HCT116 (cell line): ENCODE results near the gene PPP2R5A. TPM values are rescaled to one million over a fixed set of nuclear protein-coding genes. Genes with fewer than 3 reads are reported as not detected.

Experiments
- ATAC-seq: fragments of 200-7000 bp; cut with Tn5 transposase; 2 replicates; pipeline ENCODE4 v1.9.1; 2020; ENCODE audit warnings: mild to moderate bottlenecking, moderate library complexity
- BruUV-seq: library from RNA; stranded (reverse); fragments of 400-500 nt; replicated peaks from 2 replicates; lab custom pipeline; 2021; lab: Mats Ljungman, UMichigan
- CTCF ChIA-PET: fragments of 300-600 bp; sonication (Branson Sonifier 250); formaldehyde crosslinking; loops from one replicate; lab custom pipeline; 2021; ENCODE audit warnings: antibody characterized with exemption; lab: Charles Lee
- POLR2A ChIA-PET: fragments of 300-600, 350-600 bp; sonication (Branson Sonifier 250); formaldehyde crosslinking; loops from one replicate; lab custom pipeline; 2021; ENCODE audit warnings: antibody characterized with exemption; lab: Charles Lee
- RAD21 ChIA-PET, 2 experiments: fragments of 300-600 bp; sonication (Branson Sonifier 250); formaldehyde crosslinking; loops; one replicate each; lab custom pipeline; 2023; ENCODE audit warnings: low total read pairs in 2 of 2; ENCODE audit not compliant: uncharacterized antibody in 2 of 2, unreplicated experiment in 2 of 2, low non-redundant PET in 1 of 2; lab: Charles Lee
- DNase-seq: peaks from one replicate; pipeline ENCODE4 v3.0.0-alpha.2; 2010; ENCODE audit warnings: low read depth, low spot score
- H2AFZ ChIP-seq: fragments of 200-600 bp; shearing (Covaris generic), sonication (generic); 2 replicates; pipeline ENCODE4 v1.6.1; 2017; ENCODE audit warnings: low read depth, mixed run types, mixed read lengths, antibody characterized with exemption, low read length; ENCODE audit not compliant: poor library complexity, severe bottlenecking
- H3K27ac ChIP-seq: 2 replicates; pipeline ENCODE4 v1.5.1; 2012; ENCODE audit warnings: low read depth, low read length
- H3K27me3 ChIP-seq: fragments of 200-600 bp; sonication (generic); 2 replicates; pipeline ENCODE4 v1.6.1; 2016; ENCODE audit warnings: mixed run types, low read length, mixed read lengths; ENCODE audit not compliant: insufficient read depth
- H3K36me3 ChIP-seq, 2 experiments: fragments of 200-500 bp in 1 of 2; fragments of 200-600 bp in 1 of 2; sonication (Bioruptor generic) in 1 of 2; sonication (generic) in 1 of 2; 2 replicates each; pipeline versions ENCODE4 v1.5.1 to v1.6.1; 2014 to 2016; ENCODE audit warnings: low read length in 2 of 2, inconsistent platforms in 1 of 2, mixed read lengths in 1 of 2, mixed run types in 1 of 2; ENCODE audit not compliant: insufficient read depth in 2 of 2, control insufficient read depth in 1 of 2
- H3K4me1 ChIP-seq, 2 experiments: fragments of 200-600 bp in 1 of 2; sonication (generic) in 1 of 2; 2 replicates each; pipeline versions ENCODE4 v1.5.1 to v1.6.1; 2012 to 2017; ENCODE audit warnings: low read length in 2 of 2, inconsistent platforms in 1 of 2, mild to moderate bottlenecking in 1 of 2, mixed read lengths in 1 of 2, mixed run types in 1 of 2, moderate library complexity in 1 of 2; ENCODE audit not compliant: insufficient read depth in 2 of 2, control insufficient read depth in 1 of 2
- H3K4me2 ChIP-seq: fragments of 200-600 bp; sonication (generic); 2 replicates; pipeline ENCODE4 v1.6.1; 2017; ENCODE audit warnings: mixed run types, low read length, mixed read lengths
- H3K4me3 ChIP-seq, 2 experiments: fragments of 200-600 bp in 1 of 2; sonication (generic) in 1 of 2; replicated peaks in 1 of 2; 2 replicates each; pipeline ENCODE4 v1.5.1; 2011 to 2016; ENCODE audit warnings: low read length in 2 of 2, control low read depth in 1 of 2, low read depth in 1 of 2, mild to moderate bottlenecking in 1 of 2, mixed read lengths in 1 of 2, mixed run types in 1 of 2
- H3K79me2 ChIP-seq: fragments of 200-600 bp; sonication (generic); 2 replicates; pipeline ENCODE4 v1.6.1; 2017; ENCODE audit warnings: mild to moderate bottlenecking, mixed run types, low read length, moderate library complexity, mixed read lengths; ENCODE audit not compliant: insufficient read depth
- H3K9ac ChIP-seq: fragments of 200-600 bp; sonication (generic); 2 replicates; pipeline ENCODE4 v1.6.1; 2016; ENCODE audit warnings: low read length, mixed read lengths
- H3K9me2 ChIP-seq: fragments of 200-600 bp; sonication (generic), shearing (Covaris generic); 2 replicates; pipeline ENCODE4 v1.6.1; 2017; ENCODE audit warnings: mixed run types, mild to moderate bottlenecking, moderate library complexity; ENCODE audit not compliant: insufficient read depth
- H3K9me3 ChIP-seq, 2 experiments: fragments of 200-500 bp in 1 of 2; fragments of 200-600 bp in 1 of 2; sonication (Bioruptor generic) in 1 of 2; sonication (generic) in 1 of 2; 2 replicates each; pipeline ENCODE4 v1.6.1; 2014 to 2017; ENCODE audit warnings: low read length in 2 of 2, mixed read lengths in 2 of 2, inconsistent platforms in 1 of 2, low read depth in 1 of 2, mild to moderate bottlenecking in 1 of 2, mixed run types in 1 of 2, moderate library complexity in 1 of 2; ENCODE audit not compliant: control insufficient read depth in 1 of 2, insufficient read depth in 1 of 2
- H4K20me1 ChIP-seq: fragments of 200-600 bp; sonication (generic), shearing (Covaris generic); 2 replicates; pipeline ENCODE4 v1.6.1; 2017; ENCODE audit warnings: mixed run types, mild to moderate bottlenecking, moderate library complexity; ENCODE audit not compliant: insufficient read depth
- CBX3 ChIP-seq: IDR thresholded peaks from 2 replicates; pipeline ENCODE4 v1.6.1; 2012; ENCODE audit warnings: low read depth
- FOSL1 ChIP-seq: IDR thresholded peaks from 2 replicates; pipeline ENCODE4 v1.6.1; 2012; ENCODE audit warnings: low read depth
- JUND ChIP-seq: IDR thresholded peaks from 2 replicates; pipeline ENCODE4 v1.6.1; 2012
- MAX ChIP-seq: IDR thresholded peaks from 2 replicates; pipeline ENCODE4 v1.6.1; 2012
- POLR2A ChIP-seq: IDR thresholded peaks from 2 replicates; pipeline ENCODE4 v1.7.0; 2011; ENCODE audit warnings: borderline replicate concordance; ENCODE audit not compliant: insufficient read depth, insufficient read length; ENCODE audit errors: extremely low read depth
- TCF7L2 ChIP-seq: IDR thresholded peaks from 2 replicates; pipeline ENCODE4 v1.7.0; 2011; ENCODE audit warnings: borderline replicate concordance, inconsistent platforms; ENCODE audit not compliant: insufficient read depth, insufficient read length; ENCODE audit errors: extremely low read depth
- YY1 ChIP-seq: IDR thresholded peaks from 2 replicates; pipeline ENCODE4 v1.6.1; 2011; ENCODE audit warnings: low read length, low read depth, moderate library complexity, mild to moderate bottlenecking; ENCODE audit not compliant: insufficient replicate concordance; ENCODE audit errors: extremely low read depth
- ZBTB33 ChIP-seq: IDR thresholded peaks from 2 replicates; pipeline ENCODE4 v1.6.1; 2011; ENCODE audit warnings: mild to moderate bottlenecking, low read length, moderate library complexity; ENCODE audit not compliant: insufficient replicate concordance; ENCODE audit errors: extremely low read depth
- ZFX ChIP-seq: fragments of 450-650 bp; IDR thresholded peaks from 2 replicates; pipeline ENCODE4 v1.6.1; 2017
- intact Hi-C: fragments of 100-400 bp; cut with micrococcal nuclease; formaldehyde crosslinking; loops from 2 replicates; pipeline ENCODE4 v1.10.0; 2022
- total RNA-seq: library from RNA; stranded (reverse); gene quantifications from one replicate; pipeline ENCODE4 v1.2.1, GENCODE V29; 2021; ENCODE audit not compliant: unreplicated experiment

The PPP2R5A gene
- total RNA-seq, 1 experiment from 2014 or later, result 33.1 TPM

DNA sequence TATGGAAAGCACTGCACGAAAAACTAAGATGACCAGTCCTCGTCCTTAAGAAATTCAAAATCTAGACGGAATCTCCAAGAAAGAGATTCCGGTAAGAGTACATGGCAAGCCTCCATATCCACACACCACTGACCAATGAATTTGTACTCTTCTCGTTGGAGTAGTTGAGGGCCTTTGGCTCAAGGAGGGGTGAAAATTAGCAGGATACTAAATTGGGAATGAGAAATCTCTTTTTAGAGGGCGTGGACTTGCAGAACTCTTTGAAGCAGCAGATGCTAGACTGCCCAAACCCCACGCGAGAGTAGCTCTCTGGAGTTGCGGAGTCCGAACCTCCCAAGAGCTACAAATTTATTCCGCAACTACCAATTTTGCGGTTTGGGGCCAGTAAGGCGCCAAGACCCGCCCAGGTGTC lies 872 bp upstream of the PPP2R5A start:
- intact Hi-C loops, result loop anchor here (10.0 kb wide), 1 partner anchor 170 kb away; no protein-coding TSS in a partner anchor
- CTCF ChIA-PET, result interaction anchor here (0.7 to 1.1 kb wide), 4 partner anchors 13 to 604 kb away, joined by 3 to 7 read pairs (median 3); no protein-coding TSS in a partner anchor
- Histone ChIP-seq H3K4me3 (peak overlapping the region; percentile 61 to 80), H3K36me3 (no peaks in the 10 kb centered on the region), H3K9me3 (no peaks in the 10 kb centered on the region), H2AFZ (peak overlapping the region; percentile 91), H3K4me2 (peak overlapping the region; percentile 96), H3K9ac (peak overlapping the region; percentile 76), H3K9me2 (no peaks in the 10 kb centered on the region), H3K4me1 (peaks cover 21 to 22% of the 10 kb centered on the region in 2 experiments; a peak in 3 of 4 replicates), H3K79me2 (peaks cover 35% of the 10 kb centered on the region), H4K20me1 (no peaks in the 10 kb centered on the region), H3K27ac (peak overlapping the region; percentile 75), H3K27me3 (no peaks in the 10 kb centered on the region)
- BruUV-seq, result TSS peak; percentile 78
- POLR2A ChIA-PET, result interaction anchor here (0.8 to 1.0 kb wide), 3 partner anchors 23 to 249 kb away, joined by 3 to 5 read pairs (median 4); partner anchors contain the start of genes DTL and INTS7
- no peak for ATAC-seq
- RAD21 ChIA-PET, result no interaction called here
- DNase-seq, result no peak
- TF ChIP-seq FOSL1 (no peak), CBX3 (no peak), POLR2A (peak; percentile 16)

DNA sequence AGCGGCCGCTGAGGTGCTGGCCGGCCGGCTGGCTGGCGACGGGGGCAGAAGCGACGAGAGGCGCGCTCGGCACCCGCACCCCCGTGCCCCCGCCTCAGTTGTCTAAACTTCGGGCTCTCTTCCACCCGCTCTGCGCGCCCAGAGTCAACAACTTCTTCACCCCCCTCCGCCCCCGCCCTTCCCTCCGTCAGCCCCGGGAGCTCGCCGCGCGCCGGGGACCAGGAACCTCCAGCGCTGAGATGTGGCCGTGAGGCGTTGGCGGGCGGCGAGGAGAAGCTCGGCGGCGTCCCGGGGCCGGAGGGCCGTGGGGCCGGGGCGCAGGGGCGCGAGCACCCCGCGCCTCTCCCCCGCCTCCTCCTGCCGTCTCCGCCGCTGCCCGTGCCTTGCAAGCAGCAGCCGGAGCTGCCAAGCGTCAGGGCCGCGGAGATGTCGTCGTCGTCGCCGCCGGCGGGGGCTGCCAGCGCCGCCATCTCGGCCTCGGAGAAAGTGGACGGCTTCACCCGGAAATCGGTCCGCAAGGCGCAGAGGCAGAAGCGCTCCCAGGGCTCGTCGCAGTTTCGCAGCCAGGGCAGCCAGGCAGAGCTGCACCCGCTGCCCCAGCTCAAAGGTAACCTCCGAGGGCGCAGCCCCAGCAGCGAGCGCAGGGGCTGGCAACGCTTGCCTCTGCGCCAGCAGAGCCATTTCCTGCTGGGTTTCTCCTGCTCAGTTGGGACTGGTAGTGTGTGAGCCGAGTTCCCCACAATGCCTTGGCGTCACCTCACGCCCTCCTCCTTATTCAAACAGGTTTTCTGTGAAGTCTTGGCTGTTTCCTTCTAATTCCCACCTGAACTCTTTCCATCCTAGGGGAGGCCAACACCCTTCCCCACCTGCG lies 710 bp downstream of the PPP2R5A start:
- H4K20me1 ChIP-seq, result no peaks in the 10 kb centered on the region
- peak; percentile 13 for ATAC-seq
- intact Hi-C loops, result loop anchor here (1.0 to 10.0 kb wide), 2 partner anchors 169 to 251 kb away; partner anchors contain the start of genes DTL and INTS7
- H3K9me3 ChIP-seq, result no peaks in the 10 kb centered on the region
- peak overlapping the region; percentile 83 to 86 for H3K4me3 ChIP-seq
- peaks cover 30 to 34% of the 10 kb centered on the region in 2 experiments for H3K4me1 ChIP-seq
- peak overlapping the region; percentile 86 for H3K4me2 ChIP-seq
- H3K9ac ChIP-seq, result peak overlapping the region; percentile 84
- ChIA-PET CTCF (interaction anchor here (0.8 to 1.6 kb wide), 3 partner anchors 149 to 251 kb away, joined by 3 to 10 read pairs (median 3); no protein-coding TSS in a partner anchor), RAD21 (no interaction called here), POLR2A (interaction anchor here (0.6 to 1.5 kb wide), 3 partner anchors 125 to 215 kb away, joined by 3 to 4 read pairs (median 4); no protein-coding TSS in a partner anchor)
- peak; percentile 21 for DNase-seq
- H3K9me2 ChIP-seq, result no peaks in the 10 kb centered on the region
- peak; percentile 76 for TF ChIP-seq ZFX
- TF ChIP-seq ZBTB33, result no peak
- no peak for TF ChIP-seq JUND
- peak; percentile 64 for TF ChIP-seq YY1
- TF ChIP-seq TCF7L2, result no peak
- peak; percentile 39; the same call in 1 of the 2 replicates for TF ChIP-seq MAX
- peak overlapping the region; percentile 95 for H3K27ac ChIP-seq
- H3K79me2 ChIP-seq, result peaks cover 50% of the 10 kb centered on the region
- no TSS peak for BruUV-seq
- H2AFZ ChIP-seq, result peak overlapping the region; percentile 40
- H3K36me3 ChIP-seq, result no peaks in the 10 kb centered on the region
- no peaks in the 10 kb centered on the region for H3K27me3 ChIP-seq
